Activated CD8-positive, alpha-beta memory T cell treated with anti-CD3 and anti-CD28 coated beads, Interleukin-2, amount 50 U/mL, for 1 hour (primary cell): ENCODE results near the gene SPAG9.
"Not testable (repeated sequence)": the region's sequence is repeated elsewhere in the genome, so short reads cannot be mapped to it uniquely, and the experiment has no call there.

Experiments used
- DNase-seq: peaks from one replicate; pipeline ENCODE4 v3.0.0-alpha.2; 2020; ENCODE audit errors: extremely low read depth

SPAG9 gene

DNA sequence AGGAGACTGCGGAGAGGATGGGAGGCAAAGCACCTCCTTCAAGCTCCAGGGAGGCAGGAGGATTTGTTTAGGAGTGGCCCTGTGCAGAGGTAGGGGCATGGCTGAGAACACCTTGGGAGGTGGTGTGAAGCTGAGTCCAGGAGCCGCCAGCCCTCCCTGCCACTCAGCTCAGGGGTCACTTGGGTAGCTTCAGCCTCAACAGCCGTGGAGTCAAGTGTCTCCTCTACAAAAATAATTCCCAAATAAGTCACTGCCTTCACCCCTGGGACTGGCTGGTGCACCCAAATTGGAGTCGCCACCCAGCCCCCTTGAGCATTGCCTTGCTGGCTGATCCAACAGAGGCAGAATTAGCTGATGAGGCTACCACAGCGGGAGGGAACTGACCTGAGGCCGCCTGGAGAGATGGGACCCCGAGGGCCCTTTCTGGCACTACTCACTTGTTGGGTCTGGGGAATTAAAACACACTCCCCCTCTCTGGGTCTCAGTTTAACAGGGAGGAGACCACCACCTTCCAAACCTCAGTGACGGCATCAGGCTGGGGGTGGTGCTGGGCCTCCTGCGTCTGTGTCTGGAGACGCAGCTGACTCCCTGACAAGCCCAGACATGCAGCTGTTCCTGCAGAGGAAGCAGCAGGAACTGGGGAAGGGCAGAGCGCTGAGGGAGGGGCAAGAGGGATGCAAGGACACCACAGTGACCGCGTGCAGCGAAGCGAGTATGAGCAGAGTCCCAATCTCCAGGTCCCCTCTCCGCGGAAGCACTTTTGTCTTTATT lies 166.7 kb downstream of the SPAG9 start:
- no peak for DNase-seq

DNA sequence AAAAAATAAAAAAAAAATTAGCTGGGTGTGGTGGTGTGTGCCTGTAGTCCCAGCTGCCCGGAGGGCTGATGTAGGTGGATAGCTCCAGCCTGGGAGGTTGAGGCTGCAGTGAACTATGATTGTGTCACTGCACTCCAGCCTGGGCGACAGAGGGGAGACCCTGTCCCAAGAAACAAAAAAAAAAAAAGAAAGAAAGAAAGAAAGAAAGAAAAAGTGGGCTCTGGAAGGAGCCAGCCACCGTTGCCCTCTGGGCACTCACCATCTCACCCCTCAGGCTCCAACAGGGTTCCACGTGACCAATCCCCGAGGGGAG lies 167.2 kb downstream of the SPAG9 start:
- DNase-seq, result no peak

- DNase-seq, result no peak
These were observed 167.8 kb downstream of the SPAG9 start for GRCh38 chr17:50952889-50953288.

- DNase-seq, result no peak
These were observed 168.7 kb downstream of the SPAG9 start for GRCh38 chr17:50952013-50952412.

GRCh38 chr17:50949989-50950877 lies 170.4 kb downstream of the SPAG9 start:
- DNase-seq, result no peak

GRCh38 chr17:50949128-50949988 lies 171.3 kb downstream of the SPAG9 start:
- no peak for DNase-seq

DNA sequence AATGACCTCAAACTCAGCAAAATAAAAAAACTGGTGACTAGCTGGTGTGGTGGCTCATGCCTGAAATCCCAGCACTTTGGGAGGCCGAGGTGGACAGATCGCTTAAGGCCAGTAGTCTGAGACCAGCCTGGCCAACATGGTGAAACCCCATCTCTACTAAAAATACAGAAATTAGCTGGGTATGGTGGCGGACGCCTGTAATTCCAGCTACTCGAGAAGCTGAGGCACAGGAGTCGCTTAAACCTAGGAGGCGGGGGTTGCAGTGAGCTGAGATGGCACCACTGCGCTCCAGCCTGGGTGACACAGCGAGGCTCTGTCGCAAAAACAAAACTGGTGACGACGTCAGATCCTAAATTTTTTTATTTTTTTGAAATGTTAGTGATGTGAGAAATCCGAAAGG lies 172.0 kb downstream of the SPAG9 start:
- DNase-seq, result no peak

- DNase-seq, result no peak
These were observed 172.7 kb downstream of the SPAG9 start for GRCh38 chr17:50947782-50948543.

DNA sequence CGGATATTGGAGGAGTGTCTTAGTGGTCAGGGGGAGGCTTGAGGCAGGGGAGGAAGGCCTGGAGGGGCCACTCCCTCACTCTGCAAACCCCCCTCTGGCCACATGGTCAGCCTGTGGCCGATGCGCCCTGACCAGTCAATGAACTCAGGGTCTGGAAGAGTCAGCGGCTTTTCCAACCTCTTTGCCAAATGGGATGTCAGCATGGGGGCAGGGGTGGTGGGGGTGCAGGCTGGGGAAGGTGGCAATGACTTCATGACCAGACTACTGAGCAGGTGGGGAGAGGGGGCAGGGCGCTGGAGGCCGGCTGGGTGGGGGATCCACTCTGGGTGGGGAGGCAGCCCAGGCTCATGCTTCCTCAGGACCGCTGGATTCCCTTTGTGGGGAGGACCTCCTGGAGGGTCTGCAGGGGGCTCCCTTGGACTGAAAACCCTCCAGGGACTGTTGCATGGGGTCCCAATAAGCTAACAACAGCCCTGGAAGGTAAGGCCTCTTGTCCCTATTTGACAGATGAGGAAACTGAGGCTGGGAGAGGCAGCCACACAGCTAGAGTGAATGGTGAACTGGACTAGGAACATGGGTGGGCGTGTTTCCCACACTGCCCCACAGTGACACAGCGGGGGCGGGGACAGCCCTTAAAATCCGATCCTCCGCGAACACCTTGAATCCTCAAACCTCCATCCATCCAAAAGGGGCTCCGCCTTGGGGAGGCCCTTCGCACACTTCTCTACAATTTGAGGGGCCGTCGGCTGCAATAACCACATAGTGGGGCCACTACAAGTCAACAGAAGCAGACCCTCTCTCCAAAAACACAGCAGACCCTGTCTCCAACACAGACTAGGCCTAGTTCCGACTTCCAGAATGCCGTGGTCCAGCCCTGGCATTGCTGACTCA lies 173.5 kb downstream of the SPAG9 start:
- no peak for DNase-seq

- no peak for DNase-seq
These were observed 174.3 kb downstream of the SPAG9 start for GRCh38 chr17:50946223-50946890.

DNA sequence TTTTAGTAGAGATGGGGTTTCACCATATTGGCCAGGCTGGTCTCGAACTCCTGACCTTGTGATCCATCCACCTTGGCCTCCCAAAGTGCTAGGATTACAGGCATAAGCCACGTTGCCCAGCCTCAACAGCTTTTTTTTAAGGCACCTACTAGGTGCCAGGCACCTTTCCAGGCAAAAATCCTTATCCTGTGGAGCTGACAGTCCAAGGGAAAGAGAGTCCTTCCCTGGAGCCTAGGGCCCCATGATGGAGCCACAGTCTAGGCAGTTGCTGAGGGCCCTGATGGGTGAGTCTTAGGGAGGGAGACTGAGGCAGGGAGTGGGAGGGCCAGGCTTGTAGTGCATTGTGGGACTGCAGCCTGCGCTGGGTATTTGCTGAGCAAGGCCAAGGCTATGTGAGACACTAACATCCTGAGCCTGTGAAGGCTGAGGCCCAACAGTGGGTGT lies 174.9 kb downstream of the SPAG9 start:
- no peak for DNase-seq

- DNase-seq, result no peak
These were observed 175.6 kb downstream of the SPAG9 start for GRCh38 chr17:50944902-50945720.

DNA sequence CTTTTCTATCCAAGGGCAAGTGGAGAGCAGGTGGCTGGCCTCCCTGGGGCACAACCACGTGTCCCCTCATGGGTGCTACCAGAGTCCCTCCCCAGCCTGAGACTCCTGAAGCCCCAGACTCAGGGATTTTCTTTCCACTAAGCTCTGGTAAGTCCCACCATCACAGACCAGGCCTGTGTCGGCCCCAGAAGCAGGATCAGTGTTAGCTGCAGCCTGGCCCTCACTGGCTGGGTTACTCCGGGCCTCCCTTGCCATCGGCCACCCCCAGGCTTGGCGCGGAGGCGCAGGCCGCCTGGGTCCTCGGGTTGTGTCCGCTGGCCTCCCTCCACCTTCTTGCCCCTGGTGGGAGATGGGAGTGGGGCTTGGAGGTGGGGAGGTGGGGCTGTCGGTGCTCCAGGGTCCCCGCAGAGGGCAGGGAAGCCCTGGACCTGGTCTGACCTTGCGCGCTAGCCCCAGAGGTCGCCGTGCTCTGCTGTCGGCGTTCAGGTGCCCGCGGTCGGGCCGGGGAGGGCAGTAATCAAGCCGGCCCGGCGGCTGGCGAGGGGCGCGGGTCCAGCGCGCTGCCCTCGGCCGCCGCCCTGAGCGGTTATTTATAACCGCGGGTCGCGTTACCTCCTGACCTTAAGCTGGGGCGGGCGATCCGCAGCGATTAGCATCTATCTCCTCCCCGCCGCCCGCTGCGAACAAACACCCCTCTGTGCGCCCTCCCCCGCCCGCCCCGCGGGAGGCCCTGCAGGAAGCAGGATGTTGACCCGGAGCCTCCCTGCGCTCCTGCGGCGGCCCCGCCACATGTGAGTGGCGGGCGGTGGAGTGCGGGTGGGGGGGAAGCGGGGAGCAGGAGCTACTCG lies 176.4 kb downstream of the SPAG9 start:
- no peak for DNase-seq

- DNase-seq, result no peak
These were observed 177.1 kb downstream of the SPAG9 start for GRCh38 chr17:50943575-50943933.

DNA sequence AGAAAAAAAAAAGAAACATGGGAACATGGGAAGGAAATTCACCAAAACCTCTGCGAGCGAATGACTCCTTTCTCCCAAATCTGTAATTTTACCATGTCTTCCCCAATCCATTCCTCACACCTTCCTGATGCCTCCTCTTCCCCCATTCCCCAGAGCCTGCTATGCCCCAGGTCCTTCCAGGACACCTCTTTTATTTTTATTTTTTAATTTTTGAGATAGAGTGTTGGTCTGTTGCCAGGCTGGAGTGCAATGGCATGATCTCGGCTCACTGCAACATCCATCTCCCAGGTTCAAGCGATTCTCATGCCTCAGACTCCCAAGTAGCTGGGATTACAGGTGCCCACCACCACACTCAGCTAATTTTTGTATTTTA lies 179.0 kb downstream of the SPAG9 start:
- not testable (repeated sequence) for DNase-seq

DNA sequence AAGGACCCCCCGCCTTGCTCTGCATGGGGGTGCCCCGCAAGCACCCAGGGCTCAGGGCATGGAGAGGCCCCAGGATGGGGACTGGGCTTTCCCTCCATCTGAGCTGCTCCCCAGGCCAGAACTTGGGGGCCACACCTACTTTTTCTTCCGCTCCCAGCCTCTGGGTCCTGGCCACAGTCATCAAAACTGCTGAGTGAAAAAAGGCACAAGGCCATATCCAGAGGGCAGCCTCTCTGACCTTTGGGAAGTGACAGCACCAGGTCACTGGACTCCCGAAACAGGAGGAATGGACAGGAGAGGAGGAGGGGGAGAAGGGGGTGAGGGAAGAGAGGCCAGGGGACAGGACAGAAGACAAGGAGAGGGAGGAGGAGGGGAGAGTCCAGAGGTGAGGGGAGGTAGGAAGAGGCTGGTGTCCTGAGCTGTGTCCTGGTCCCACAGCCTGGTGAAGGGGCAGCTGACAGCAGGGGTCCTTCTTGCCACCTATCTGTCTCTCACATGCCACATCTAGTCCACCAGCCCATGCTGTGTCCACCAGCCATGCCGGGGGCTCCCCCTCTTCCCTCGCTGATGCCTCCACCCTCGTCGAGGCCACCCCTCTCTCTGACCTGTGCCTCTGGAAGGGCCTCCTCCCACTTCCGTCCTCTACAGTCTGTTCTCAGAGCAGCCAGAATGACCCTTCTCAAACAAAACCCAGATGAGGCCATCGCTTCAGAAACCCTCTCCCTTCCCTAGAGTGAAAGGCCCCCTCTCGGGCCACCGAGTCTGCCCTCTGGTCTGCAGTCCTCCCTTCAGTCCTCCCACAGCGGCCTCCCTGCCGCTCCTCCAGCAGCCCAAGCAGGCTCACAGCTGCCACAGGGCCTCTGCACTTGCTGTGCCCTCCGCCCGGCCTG lies 180.6 kb downstream of the SPAG9 start:
- DNase-seq, result no peak

DNA sequence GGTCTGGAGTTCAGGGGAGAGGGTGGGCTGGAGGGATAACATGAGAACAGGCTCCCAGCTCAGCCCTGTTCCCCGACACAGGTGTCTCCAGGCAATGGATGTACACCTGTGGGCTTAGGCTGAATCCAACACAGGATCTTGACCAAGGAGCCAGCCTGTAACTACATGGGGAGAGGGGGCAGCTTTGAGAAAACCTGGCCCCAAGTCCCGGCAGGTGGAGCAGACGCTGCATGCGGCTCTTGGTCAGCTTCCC lies 181.2 kb downstream of the SPAG9 start:
- DNase-seq, result no peak
